Stimulated activated CD8-positive, alpha-beta memory T cell treated with anti-CD3 and anti-CD28 coated beads, Interleukin-15, amount 100 ng/mL, for 24 hours (primary cell): ENCODE data around the gene SYT1.

Experiments used
- DNase-seq: peaks from one replicate; pipeline ENCODE4 v3.0.0-alpha.2; 2020; ENCODE audit warnings: low read depth

SYT1 gene

DNA sequence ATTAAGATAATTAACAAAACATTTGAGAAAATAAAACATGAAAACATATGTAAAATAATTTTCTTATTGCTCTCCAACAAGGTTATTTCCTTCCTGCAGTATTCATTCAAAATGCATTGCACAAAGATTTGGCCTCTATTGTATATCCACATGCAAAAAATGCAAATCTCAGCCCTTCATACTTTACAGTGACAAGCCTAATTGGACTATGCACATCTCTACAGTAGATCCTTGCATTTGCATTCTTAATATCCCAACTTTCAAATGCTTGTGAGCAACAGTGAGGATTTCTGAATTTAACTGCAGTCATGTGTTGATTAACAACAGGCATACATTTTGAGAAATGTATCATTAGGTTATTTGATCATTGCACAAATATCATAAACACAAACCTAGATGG is 492.5 kb downstream of the SYT1 start:
- DNase-seq = no peak

DNA sequence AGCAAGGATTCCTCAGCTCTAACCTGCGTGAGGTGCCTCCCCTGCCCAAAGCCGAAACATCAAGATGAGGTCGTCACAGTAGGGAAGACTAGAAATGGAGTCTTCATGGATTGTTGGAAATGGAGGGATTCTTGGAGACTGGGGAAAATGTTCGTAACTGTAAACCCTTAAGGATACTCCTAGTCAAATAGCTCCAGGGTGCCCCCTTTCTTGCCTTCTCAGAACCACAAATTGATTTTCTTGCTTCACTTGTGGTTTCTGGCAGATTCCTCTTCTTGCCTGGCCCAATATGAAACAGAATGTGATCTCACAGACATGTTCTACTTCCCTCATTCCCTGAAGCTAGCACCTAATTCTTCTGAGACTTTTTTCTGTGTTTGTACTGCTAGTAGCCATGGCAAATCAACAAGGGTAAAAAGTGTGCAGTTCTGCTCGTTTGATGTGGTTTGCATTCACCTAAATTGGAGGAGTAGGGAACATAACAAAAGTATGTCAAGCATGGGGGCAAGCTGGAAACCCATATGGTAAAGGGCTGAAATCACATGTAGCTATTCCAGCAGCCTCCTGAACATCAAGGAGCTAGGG is 494.2 kb downstream of the SYT1 start:
- no peak for DNase-seq

DNA sequence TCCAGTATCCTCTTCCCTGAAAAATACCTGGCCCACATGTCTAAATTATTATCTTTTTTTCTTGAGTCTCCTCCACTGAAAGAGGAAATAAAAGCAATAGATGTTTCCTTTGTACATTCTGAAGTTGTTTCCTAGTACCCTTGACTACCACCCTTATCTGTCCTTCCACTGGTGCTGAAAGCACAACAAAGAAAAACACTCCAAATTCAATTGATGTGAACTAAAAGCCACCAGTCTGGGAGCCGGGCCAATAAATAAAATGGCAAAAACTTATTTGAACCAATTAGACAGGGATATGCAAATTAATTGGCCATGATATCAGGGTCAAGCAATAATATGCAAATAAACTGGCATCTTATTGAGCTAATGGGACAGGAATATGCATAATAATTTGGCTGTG is 495.7 kb downstream of the SYT1 start:
- no peak for DNase-seq

DNA sequence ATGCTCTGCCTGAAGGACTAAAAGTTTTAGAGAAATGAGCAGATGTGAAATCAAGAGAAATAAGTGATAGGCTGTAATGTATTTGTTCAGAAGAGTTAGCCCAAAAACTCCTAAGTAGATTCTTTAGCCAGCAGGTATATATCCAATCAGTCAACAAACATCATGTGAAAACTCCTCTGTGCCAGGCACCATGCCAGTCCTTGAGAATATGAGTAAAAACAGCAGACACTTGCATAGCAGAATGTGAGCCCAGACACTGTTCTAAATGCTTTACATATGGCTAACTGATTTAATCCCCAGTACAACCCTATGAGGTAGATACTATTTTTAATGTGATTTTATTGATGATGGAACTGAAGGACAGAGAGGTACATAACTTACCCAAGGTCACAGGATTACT is 496.4 kb downstream of the SYT1 start:
- no peak for DNase-seq

DNA sequence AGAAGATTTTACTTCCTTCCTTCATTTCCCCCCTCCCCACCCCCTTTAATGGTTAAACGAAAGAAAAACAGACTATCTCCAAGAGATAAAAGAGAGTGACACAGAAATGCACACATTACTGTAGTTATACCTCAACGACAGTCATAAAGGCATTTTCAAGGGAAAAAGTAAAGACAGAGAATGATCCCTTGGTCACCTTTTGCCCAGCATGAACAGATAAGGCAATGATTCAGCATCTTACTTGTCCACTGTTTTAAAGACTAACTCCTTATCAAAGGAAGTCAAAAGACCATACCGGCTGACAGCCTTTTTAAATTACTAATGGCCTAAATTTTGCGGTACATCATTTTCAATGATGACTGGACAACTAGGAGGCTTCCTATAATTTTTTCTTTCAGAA is 499.6 kb downstream of the SYT1 start:
- no peak for DNase-seq

DNA sequence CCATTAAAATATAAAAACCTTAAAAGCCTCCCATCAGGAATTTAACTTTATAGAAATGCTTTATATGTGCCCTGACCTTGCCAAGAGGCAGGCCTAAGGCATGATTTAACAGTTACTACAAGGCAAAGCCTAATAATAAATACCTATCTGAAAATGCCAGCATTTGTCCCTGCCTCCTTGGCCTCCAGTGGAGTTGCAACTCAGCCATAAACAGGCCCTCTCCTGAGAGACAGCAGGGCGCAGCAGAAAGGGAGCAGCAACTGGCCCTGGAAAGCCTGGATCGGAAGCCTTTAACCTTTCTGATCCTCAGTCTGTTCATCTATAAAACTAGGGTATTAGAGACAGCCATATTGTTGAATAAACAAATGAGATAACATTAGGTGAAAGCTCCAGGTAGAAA is 501.8 kb downstream of the SYT1 start:
- DNase-seq = no peak

DNA sequence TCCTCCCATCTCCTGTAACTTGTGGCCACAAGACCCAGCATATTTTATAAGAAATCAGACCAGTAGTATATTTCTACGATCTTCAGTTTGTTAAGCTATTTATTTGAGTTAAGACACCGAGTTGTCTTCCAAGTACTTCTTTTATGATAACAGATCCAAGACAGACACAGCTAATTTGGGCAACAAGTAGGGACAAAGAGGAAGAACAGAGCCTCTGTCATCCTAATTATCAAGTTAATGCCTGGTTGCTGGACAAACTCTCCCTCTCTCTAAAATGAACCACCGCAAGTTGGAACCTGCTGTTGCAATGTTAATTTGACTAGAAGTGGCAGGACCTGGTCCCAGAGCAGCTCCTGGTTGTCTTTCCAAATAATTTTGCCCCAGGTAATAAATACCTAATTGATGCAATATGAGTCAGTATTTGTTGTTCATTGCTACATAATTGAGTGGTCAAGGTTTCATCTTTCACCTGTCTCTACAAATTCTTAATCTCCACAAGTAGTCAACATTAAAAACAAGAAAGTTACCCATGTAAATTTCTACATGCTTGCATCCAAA is 502.5 kb downstream of the SYT1 start:
- DNase-seq = no peak

DNA sequence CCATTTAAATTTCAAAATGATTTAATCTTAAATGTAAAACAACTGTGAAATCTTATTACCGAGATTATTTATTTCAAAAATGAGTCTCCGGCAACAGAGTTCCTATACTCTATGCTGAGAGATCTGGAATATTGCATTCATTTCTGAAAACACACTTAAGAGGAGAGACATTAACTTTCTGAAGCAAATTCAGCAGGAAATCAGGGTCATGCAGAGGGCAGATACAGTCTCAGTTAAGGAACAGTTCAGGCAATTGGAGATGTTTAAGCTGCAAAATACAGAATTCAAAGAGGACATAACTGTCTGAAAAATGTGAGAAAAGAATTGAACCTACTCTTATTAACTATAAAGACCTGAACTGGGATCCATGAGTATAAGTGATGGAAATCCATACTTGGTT is 505.4 kb downstream of the SYT1 start:
- no peak for DNase-seq

DNA sequence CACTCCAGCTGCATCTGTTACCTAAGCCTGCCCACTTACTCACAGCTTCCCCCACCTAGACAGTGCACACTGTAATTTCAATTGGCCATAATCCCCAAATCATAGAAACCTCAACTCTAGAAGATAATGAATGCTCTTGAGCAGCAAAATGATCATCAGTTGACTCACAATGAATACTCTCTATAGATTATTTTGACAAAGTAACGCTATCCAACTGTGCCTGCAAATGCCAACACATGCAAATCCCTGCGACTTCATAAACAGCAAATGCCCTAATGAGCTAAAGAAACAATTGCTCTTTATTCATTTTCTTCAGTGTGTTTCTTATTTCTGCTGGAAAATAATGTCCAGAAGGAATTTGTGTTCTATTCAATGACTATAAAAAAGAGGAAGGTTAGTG is 506.7 kb downstream of the SYT1 start:
- no peak for DNase-seq

DNA sequence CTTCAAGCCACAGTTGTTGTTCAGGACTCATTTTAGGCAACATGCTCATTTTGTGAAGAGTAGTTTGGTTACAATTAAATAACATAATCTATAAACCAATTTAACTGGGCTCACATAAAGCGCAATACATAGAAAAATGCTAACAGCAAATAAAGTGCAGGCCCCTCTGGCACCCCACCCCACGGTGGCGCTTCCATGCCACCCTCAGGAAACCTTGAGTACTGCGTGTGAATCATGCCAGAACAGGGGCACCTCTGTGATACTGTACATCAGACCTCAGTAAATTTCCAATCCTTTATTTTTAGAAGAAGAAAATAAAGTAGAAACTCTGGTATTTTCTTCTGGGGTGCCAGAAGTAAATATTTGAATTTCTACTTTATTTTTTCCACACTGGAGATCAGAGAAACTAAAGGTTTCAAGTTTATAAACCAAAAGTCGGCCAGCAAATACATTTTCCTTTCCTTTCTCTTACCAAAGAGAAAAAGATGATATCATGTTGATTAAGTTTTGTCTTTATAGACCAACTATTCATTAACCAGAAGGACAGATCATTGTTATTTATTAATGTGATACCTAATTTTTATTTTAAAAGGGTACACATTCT is 509.4 kb downstream of the SYT1 start:
- no peak for DNase-seq

DNA sequence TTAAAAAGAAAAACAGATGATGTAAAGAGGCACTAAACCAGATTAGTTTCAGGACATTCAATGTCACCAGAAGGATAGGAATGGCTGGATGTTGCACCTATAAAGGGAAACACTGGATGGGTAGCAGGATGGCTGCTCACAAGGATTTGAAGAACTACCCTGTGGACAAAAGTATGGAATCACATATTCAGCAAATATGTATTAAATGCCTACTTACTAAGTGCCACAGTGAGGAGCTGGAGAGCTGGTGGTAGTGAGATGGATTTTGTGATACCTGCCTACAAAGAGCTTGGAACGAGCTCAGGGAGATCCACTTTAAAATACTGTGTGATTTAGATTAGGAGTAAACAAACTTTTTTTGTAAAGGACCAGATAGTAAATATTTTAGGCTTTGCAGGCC is 510.0 kb downstream of the SYT1 start:
- no peak for DNase-seq

DNA sequence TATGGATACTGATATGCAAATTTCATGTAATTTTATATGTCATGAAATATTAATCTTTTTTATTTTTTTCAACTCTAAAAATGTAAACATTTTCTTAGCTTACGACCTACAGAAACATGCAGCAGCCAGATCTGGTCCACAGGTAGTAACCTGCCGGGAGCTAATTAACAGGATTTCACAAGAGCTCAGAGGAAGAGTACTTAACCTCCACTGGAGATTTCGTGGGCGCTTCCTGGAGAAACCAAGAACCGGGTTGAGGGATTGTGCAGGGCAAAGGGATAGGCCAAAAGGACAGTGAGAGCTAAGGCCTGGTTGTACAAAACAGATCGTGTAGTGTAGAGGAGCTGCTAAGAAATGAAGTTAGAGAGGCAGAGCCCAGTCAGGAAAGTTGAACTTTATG is 510.5 kb downstream of the SYT1 start:
- no peak for DNase-seq

DNA sequence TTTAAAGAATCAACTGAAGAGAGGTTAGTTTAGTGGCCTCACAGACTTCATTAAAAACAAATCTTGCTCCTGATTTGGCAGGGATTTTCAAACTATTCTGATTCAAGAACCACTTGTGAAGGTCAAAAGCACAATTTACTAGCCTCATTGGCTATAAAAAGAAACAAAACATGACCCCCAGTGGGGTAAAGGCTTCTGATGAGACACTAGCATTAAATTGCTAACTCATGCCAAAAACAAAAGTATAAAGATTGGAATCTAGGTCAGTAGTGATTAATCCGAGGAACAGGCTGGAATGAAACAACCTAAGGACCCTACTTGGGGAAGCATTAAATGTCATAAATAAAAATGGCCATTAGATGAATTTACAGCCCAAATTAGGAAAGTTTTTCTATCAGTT is 513.9 kb downstream of the SYT1 start:
- no peak for DNase-seq

DNA sequence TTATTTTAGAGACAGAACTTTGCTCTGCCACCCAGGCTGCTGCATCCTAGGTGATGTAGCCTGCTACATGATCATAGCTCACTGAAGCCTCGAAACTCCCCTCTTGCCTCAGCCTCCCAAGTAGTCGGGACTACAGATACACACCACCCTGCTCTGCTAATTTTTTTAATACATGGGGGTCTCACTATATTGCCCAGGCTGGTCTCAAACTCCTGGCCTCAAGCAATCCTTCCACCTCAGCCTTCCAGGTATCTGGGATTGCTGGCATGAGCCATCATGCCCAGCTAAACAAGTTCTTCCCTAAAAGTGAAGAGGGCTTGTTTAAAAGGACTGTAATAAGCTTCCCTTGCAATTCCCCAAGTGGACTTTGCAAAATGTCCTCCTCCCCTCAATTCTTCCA is 515.8 kb downstream of the SYT1 start:
- DNase-seq = no peak

DNA sequence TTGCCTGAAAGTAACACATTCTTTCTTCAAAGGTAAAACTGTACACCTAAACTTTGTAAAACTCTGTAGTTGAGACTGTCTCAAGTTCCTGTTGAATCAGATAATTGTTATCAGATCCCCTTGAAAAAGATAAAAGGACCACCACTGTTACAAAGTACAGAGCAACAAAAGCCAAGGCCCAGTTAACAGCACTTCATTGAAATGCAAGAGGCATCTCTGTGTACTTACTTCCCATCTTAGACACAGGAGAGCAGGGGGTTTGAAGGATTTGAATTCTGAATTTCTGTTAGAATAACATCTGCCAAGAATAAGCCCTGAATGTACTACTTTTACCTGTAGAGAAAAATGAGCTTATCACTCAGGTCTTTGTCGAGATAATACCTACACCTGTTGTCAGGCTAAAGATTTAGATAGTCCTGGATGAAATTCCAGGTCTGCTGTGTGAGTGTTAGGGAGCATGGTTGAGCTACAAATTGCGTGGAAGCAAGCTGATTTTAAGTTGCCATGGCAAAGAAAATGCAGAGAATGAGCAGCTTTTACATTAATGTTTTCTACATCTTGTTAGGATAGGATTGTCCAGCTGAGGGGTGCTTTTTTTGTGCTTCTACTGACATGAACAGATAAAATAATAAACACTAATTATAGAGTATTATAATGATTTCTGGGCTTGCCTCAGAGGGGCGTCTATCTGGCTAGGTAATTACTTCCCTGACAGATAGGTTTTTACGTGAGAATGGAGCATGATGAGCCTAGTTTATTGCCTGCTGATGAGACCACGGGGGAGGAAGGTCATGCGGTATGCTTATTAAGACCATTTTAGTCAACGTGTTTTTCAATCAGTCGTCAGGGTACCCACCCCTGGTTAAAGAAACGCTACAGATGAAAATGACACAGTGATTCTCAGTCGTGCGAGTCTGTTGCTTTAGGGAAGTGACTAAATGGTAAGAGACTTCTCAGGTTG is 517.0 kb downstream of the SYT1 start:
- no peak for DNase-seq

DNA sequence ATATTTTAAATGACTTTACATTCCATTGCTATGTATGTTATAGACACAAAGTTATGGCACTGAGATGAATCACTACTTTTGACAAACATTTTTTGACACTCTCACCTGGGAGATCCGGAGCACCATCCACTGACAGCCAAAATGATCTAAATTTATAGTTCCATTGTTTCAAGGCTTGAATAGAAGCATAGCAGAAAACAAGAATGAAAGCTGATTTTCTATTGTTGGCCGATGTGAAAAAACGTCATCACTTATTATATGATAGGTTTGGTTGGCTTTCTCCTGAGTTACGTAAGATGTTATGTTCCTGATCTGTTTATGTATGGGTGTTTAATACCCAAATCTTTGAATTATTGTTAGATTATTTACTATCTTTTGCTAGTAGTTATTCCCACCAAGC is 520.0 kb downstream of the SYT1 start:
- DNase-seq = no peak

DNA sequence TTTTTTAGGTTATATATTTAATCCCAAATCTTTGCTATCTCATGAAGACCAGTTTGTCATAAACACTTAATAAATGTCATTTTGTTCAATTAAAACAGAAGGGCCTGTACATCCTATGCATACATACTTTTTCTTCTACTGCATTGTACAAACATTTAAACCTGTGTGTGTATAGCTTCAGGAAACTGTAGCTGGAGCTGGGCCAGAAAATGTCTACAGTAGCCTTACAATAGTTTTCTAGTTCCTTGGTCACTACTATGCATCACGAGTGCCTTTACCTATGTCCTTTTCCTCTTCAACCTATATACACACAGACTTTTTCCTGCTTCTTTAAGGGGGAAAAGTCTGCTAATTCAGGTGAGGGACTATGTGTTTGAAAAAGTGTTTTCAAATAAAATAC is 523.4 kb downstream of the SYT1 start:
- no peak for DNase-seq

DNA sequence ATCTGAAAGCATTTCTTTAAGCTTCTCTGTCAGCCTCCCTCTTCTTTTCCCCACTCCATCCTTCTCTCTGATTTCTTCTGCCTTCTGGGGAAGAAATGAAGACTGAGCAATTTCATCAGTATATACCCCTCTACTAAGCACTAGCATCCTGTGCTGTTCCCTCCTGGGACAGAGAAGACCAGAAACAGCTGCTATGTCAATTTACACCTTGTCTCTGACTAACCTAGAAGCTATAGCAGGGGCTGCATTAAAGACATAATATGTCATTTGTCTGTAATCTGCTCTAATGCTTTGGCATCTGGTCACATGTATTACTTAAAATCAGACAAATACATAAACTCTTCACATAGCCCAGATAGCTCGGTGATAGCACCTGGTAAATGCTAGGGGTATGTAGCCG is 529.3 kb downstream of the SYT1 start:
- no peak for DNase-seq

DNA sequence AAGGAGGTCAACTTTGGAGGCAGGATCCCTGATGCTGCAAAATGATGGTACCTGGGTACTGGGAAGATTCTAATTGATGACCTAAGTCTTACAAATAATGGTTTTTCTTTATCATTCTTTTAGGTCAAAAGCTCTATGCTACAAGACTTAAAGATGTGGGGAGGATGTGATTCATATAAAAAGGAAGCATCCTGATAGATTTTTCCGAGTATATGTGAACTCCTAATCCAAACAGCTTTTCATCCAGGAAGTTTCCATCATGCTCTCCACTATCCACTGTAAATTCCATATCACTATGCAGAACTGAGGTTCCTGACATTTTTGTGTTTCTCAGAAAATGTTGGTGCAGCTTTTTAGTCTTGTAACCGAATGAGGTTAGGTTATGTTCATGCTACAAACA is 533.0 kb downstream of the SYT1 start:
- DNase-seq = no peak

DNA sequence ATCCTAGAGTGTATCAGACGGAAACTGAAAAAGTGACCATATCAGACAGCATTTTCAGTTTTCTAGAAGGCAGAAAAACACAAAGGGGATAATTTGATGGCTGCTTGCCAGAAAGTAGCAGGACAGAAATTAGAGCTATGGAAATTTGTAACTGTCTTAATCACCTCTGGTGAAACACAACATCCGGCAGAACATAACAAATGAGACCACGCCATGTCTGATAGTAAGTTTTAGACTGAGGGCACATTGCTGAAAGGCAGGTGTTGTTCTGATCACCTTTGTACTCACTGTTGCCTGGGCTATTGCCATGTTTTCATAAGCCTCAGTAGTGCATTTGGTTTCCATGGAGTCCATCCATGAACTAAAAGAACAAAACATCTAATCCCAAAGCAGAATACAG is 535.9 kb downstream of the SYT1 start:
- DNase-seq = no peak

DNA sequence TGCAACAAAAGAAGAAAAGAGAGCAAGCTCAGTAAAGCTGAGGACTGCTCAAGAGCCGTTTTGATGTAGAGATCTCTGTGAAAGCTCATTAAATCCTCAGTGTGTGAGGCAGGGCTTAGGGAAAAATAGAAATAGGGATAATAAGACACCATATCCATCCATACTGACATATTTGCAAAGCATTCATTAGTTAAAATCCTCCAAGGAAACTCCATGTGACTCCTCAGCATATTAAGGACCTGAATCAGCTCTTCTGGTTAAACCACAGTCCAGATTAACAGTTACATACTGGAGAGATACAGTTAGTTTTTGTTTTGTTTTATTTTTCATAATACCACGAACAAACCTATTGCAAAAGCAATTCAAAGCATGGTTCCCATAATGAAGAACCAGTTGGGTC is 538.0 kb downstream of the SYT1 start:
- DNase-seq = no peak

DNA sequence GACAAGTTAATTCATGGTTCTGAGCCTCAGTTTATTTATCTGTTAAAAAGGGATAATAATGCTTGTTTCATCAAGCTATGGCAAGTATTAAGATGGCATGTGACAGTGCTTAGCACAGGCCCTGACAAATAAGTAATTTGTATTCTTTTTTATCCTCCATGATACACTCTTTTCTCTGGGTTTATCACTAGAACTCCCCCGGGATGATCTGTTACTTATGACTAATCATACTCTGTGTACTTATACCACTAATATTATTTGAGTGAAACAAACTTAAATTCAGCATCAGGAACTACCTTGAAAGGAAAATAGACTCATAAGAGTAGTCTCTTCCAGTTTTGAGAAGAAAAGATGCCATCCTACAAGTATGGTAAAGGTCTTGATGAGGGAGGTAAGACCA is 542.4 kb downstream of the SYT1 start:
- no peak for DNase-seq
